HG02970 (cell line): ENCODE results near the gene HOXD1.

Source experiments
- ATAC-seq: cut with Tn5 transposase; IDR thresholded peaks from one replicate; pipeline ENCODE4 v1.9.1; 2021; ENCODE audit warnings: mild to moderate bottlenecking, moderate library complexity, moderate number of reproducible peaks; ENCODE audit not compliant: unreplicated experiment, low FRiP score

Gene HOXD1

DNA sequence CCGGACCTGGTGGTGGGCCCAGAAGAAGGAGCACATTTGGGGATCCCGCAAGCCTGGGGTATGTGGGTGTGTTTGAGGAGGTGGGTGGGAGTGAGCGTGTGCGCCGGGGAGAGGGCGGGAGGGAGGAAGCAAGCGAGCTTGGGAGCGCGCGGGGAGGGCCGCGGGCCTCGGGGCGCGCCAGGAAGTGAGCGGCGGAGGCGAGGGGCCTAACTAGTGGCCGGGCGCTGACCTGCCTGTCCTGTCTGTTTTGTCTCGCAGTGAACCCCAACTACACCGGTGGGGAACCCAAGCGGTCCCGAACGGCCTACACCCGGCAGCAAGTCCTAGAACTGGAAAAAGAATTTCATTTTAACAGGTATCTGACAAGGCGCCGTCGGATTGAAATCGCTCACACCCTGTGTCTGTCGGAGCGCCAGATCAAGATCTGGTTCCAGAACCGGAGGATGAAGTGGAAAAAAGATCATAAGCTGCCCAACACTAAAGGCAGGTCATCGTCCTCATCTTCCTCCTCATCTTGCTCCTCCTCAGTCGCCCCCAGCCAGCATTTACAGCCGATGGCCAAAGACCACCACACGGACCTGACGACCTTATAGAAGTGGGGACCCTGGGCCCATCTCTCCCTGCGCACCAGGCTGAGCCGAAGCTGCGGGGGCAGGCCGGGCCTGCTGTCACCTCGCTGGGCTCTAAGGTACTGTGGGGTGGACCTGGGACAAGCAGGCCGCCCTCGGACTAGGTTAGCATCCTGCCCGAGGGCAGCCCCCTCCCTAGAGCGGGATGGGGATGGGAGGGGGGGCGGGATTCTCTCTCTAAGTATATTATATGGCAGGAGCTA, 35.9 kb upstream of the HOXD1 start:
- ATAC-seq, result no peak

DNA sequence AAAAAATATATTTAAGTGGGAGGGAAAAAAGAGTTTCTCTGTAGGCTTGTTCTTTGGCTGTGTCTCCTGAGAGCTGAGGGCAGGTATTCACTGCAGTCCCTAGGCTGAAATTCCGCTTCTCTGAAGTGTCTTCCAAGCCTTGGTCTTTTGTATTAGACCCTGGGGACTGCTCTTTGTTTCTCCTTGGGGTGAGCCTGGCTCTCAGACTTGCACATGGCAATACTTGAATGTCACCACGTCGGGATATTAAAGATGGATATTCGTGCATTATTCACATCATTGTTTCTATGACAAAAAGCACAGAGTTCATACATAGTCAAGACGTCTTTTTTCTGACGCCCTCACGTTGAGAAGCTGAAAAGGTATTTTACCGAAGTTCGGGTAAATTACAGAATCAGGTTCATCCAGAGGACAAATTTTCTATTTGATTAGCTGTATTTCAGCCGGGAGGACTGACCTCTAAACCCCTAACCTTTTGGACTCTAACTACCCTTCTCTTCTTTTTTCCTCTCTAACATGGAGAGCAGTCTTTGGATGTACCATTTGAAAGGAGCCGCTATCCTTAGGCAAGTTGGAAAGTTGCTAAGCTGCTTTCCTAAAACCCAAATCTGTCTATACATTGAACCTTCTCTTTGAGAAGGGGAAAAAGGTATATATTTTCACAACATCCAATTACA, 33.8 kb upstream of the HOXD1 start:
- no peak for ATAC-seq

DNA sequence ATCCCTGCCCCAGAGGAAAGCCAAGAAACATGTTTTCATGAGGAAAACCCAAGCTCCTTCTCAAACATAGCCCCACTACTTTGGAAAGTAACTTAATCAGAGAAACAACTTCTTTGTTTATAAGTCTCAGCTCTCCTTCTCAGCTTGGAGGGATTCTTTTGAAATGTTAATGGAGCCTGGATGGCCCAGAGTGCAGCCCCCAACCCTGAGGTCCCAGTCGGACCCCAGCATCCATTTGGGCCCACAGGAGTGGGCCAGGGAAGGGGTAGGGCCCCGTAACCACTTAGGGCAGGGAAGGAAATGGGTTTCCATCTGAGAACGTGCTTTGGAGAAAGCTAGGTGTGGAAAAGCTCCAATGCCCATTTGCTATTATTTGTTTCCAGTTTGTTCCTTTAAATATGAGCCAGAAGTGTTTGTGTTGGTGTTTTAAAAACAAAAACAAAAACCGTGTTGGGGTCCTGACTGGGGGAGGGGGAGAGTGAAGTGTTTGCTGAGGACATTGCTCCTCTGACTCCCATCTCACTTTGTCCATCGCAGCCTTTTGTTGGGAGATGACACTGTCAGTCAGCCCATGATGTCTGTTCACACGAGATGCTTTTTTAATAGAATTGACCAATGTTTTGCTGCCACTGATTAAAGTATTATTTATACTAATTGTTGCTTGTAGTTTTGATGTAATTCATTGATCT, 33.0 kb upstream of the HOXD1 start:
- no peak for ATAC-seq

DNA sequence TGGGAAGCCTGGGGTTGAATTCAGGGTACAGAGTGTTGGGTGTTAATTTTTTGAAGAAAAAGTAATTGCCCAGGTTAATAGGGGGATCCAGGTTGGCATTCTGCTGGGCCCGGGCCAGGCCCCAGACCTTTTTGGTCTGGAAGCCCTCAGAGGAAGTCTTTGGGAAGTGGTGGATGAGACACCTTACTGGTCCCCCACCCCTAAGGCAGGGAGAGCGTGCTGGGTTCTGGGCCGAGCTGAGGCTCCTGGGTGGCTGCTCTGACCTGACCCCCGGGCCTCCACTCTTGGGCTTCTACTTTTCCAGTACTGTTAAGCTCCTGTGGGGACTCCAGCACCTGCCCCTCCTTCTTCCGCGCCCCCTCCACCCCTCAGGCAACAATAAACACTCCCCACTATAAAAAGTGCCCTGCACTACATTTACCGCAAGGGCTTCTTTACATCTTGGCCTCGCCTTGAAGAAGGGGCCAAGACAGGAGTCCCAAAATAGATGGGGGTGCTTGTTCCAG, 32.1 kb upstream of the HOXD1 start:
- ATAC-seq, result no peak

- no peak for ATAC-seq
Observed at GRCh38 chr2:176156807-176157498, 31.5 kb upstream of the HOXD1 start, which contains the start of gene HOXD3. Gene HOXD3, plus strand, starts transcription at chr2:176157307. Its CDS starts 11,808 bp downstream, at chr2:176169115.

DNA sequence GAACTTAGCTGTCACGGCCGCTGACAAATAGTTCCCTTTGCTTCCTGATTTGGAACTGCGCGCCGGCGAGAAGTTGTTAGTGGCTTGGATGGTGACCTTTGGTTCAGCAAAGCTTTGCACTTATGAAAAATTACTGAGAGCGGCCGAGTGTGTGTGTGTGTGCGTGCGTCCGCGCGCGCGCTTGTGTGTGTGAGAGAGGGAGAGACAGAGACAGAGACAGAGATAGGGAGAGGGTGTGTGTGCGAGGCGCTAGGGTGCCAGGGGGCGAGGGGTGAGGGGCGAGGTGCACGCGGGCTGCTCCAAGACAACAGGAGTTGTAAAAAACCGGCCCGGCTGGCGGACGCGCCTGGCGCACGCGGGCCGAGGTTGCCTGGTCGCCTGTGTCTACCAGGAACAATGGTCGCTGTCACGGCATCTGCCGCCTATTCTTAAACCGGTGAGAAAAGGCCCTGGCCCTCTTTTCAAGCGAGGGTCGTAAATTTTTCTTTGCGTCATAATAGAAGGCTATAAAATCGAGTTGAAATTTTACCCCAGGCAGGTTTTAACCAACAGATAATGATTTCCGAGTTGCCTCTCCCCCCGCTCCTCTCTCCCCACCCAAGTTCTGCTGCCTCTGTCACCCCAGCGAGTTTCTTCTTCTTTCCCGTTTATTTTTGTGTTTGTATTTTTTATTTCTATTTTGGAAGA, 30.8 kb upstream of the HOXD1 start:
- ATAC-seq, result no peak

GRCh38 chr2:176158186-176158591, 30.3 kb upstream of the HOXD1 start:
- ATAC-seq, result no peak

- no peak for ATAC-seq
Observed at GRCh38 chr2:176158855-176159662, 29.4 kb upstream of the HOXD1 start.

DNA sequence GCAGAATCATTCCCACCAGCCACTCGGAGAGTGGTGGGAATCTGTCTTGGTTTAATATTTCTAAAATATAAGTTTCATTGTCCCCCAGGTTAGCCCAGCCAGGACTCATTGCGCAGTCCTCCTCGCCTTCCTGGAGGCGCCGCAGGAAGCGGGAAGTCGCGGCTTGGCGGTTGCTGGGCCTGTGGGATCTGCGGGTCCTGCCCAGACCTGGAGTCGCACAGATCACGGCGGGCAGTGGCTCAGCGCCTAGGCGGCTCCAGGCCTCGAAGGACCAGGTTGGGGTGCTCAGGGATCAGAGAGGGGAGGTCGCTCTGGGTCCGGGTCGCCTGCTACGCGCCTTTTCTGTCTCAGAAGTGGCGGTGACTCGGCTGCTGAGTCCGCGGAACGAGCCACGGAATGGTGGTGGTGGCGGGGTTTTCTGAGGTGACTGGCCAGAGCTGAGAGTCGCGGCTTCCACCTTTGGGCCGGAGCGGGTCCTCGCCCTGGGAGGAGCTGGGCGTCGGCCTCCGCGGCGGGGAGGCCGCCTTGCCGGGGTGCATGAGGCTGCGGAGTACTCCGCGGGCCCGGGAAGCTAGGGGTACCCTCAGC, 28.7 kb upstream of the HOXD1 start:
- no peak for ATAC-seq

DNA sequence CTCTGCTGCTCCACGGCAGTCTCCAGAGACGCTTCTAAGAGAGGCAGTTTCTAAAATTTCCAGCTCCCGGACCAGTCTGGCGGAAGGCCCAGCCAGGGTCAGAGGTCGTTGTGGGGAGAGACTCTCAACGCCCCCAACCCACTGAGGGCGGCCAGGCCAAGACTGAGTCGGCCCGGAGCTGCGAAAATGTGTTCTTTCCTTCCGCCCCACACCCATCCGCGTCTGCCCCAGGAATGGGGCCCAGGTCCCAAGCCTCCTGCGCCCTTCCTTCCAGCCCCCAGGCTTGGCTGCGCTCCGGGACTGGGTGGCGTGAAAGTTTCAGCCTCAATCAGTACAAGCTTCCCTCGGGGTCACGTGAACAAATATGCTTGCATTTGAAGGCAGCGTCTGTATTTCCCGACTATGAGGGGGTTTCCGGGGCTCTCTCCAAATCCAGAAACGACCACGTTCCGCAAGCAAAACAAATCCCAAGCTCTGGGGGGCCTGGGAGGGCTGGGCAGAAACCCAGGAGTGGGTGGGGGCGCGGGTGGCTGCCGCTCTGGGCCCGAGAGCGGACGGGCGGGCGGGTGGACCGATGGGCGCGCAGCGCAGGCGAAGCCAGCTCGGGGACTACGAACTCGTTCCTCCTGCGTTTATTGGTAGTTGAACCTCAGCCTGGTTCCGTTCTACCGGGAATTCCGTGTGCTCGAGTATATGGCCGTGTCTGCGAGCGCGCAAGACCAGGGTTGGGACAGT, 28.1 kb upstream of the HOXD1 start:
- no peak for ATAC-seq

- ATAC-seq, result no peak
Observed at GRCh38 chr2:176160986-176161824, 27.3 kb upstream of the HOXD1 start.

DNA sequence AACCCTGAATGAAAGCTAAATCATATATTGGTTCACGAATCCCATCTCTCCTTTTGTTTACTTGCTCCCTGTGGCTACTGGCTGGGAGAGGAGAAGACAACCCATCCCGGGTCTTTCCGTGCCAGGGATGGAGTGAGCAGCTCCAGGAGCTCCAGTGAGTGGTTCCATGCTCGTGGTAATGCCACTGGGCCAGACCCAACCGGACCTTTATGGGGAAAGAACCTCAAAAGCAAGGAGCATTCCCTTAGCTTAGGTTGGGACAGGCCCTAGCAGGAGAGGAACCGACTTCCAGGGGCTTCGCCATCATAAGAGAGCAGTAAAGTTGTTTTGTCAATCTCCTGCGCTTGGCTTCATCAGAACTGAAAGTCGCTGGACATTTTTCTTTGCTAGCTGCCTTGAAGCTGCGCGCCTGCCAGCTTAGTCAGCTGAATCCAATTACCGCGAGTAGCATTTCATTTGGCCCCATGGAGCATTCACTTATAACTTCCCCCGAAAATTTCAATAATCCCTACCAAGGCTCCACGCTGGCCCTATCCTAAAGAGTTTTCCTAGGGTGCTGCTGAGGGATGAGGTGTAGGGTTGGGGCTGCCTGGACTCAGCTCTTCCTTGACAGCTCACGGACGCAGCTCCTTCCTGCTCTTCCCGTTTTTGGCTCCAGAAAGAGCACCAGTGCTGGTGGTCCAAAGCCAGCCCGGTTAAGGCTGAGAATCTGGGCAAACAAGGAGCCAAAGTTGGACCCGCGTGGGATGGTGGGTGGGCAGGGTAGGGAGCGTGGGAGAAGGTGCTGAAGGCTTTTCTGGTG, 26.4 kb upstream of the HOXD1 start:
- no peak for ATAC-seq

- no peak for ATAC-seq
Observed at GRCh38 chr2:176162911-176163671, 25.4 kb upstream of the HOXD1 start.

DNA sequence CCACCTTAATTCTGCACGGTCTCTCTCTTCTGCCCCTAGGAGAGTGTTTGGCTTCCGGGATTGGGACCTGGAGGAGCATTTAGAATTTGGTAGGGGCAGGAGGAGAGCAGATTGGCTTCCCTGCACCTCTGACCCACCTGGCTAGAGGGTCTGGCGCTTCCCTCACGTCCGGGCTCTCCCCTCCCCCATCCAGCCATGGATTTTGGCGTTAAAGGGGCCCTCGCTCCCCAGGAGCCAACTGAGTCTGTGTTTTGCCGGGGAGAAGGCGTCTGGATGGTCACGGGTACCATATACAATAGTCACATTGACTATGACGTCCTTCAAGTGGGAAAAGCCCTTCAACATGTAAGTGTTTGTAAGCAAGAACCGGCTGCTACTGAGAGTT, 24.8 kb upstream of the HOXD1 start:
- no peak for ATAC-seq

GRCh38 chr2:176164201-176164600, 24.3 kb upstream of the HOXD1 start:
- no peak for ATAC-seq
